Thoracic aorta (tissue), 2 donors: Measurements from ENCODE around the gene C20orf96. TPM values are rescaled to one million over a fixed set of nuclear protein-coding genes. Genes with fewer than 3 reads are reported as not detected.

Experiments
- ATAC-seq: fragments of 150-250 bp; one replicate; pipeline ENCODE4 v1.8.0; 2017; ENCODE audit warnings: low read depth; ENCODE audit not compliant: insufficient number of reproducible peaks, low FRiP score
- DNase-seq: peaks from one replicate; pipeline ENCODE4 v3.0.0-alpha.2; 2020; ENCODE audit warnings: low spot score
- H3K27ac ChIP-seq, 2 donors: fragments of 200-600 bp; sonication (generic); 1 replicate in 1 of 2; 2 replicates in 1 of 2; pipeline ENCODE4 v1.5.1; 2016; ENCODE audit warnings: mild to moderate bottlenecking in 2 of 2, moderate library complexity in 2 of 2
- H3K27me3 ChIP-seq: fragments of 200-600 bp; sonication (generic); replicated peaks from 2 replicates; pipeline ENCODE4 v1.6.0; 2016; ENCODE audit warnings: mild to moderate bottlenecking; ENCODE audit not compliant: insufficient read depth
- H3K36me3 ChIP-seq: fragments of 200-600 bp; sonication (generic); one replicate; pipeline ENCODE4 v1.5.1; 2016
- H3K4me1 ChIP-seq, 2 donors: fragments of 200-600 bp; sonication (generic); 1 replicate in 1 of 2; 2 replicates in 1 of 2; pipeline versions ENCODE4 v1.5.1 to v1.6.0; 2016; ENCODE audit warnings: low read depth in 2 of 2, mild to moderate bottlenecking in 1 of 2; ENCODE audit not compliant: control insufficient read depth in 1 of 2
- H3K4me3 ChIP-seq: fragments of 200-600 bp; sonication (generic); 2 replicates; pipeline ENCODE4 v1.5.1; 2016; ENCODE audit warnings: mild to moderate bottlenecking
- H3K9me3 ChIP-seq: fragments of 200-600 bp; sonication (generic); 2 replicates; pipeline ENCODE4 v1.5.1; 2016
- total RNA-seq, 2 donors: library from RNA; depleted of rRNA; stranded (reverse); fragments of >200 nt; gene quantifications; one replicate each; pipeline versions ENCODE4 v1.1.0 to v1.2.3, GENCODE V29; 2016
- TF ChIP-seq, protein P1 (sequence below): fragments of 200-600 bp; sonication (generic); IDR thresholded peaks from one replicate; pipeline ENCODE4 v1.5.1; 2019; ENCODE audit warnings: antibody characterized with exemption

The C20orf96 gene
- total RNA-seq, 2 donors from 2014 or later: 0.92 to 6.2 TPM

DNA sequence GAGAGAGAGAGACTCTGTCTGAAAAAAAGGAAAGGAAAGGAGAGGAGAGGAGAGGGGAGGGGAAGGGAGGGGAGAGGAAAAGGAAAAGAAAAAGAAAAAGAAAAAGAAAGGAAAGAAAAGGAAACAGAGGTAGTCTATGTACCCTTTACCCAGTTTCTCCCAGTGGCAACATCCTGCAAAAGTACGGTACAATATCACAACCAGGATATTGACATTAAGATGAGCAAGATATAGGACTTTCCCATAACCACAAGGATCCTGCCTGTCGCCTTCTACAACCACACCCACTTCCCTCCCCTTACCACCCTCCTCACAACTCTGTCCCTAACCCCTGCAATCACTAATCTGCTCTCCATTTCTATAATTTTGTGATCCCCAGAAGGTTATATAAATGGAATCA is 4.0 kb downstream of the C20orf96 start:
- DNase-seq (no peak), ATAC-seq (no peak)
- Histone ChIP-seq H3K36me3 (peaks cover 3% of the 10 kb centered on the region), H3K27ac (no peak overlapping the region), H3K4me1 (peaks cover 0 to 16% of the 10 kb centered on the region in 2 donors), H3K4me3 (no peak overlapping the region), H3K27me3 (no peaks in the 10 kb centered on the region), H3K9me3 (no peaks in the 10 kb centered on the region)
- TF ChIP-seq, protein P1, sequence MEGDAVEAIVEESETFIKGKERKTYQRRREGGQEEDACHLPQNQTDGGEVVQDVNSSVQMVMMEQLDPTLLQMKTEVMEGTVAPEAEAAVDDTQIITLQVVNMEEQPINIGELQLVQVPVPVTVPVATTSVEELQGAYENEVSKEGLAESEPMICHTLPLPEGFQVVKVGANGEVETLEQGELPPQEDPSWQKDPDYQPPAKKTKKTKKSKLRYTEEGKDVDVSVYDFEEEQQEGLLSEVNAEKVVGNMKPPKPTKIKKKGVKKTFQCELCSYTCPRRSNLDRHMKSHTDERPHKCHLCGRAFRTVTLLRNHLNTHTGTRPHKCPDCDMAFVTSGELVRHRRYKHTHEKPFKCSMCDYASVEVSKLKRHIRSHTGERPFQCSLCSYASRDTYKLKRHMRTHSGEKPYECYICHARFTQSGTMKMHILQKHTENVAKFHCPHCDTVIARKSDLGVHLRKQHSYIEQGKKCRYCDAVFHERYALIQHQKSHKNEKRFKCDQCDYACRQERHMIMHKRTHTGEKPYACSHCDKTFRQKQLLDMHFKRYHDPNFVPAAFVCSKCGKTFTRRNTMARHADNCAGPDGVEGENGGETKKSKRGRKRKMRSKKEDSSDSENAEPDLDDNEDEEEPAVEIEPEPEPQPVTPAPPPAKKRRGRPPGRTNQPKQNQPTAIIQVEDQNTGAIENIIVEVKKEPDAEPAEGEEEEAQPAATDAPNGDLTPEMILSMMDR: no peak

DNA sequence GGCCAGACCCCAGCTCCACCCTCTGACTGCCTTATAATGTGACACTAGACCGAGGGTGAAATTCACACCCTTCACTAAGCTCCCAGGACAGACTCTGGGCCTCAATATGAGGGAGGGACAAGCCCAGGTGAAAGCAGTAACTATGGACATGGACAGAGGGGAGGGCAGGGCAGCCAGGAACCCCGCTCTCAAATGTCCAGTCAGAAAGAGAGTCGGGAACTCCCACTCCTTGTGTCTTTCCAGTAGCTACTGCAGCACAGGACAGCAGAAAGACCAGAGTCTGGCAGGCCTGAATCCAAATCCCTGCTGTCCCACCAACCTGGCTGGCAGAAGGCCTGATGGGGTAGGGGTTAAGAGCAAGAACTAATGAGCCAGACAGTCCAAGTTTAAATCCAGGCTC is 6.4 kb downstream of the C20orf96 start:
- peaks cover 3% of the 10 kb centered on the region for H3K36me3 ChIP-seq
- no peaks in the 10 kb centered on the region for H3K27me3 ChIP-seq
- no peak overlapping the region for H3K27ac ChIP-seq
- TF ChIP-seq, protein P1: no peak
- H3K4me3 ChIP-seq: no peak overlapping the region
- no peaks in the 10 kb centered on the region for H3K9me3 ChIP-seq
- H3K4me1 ChIP-seq: no peaks in the 10 kb centered on the region
- ATAC-seq (no peak), DNase-seq (no peak)

DNA sequence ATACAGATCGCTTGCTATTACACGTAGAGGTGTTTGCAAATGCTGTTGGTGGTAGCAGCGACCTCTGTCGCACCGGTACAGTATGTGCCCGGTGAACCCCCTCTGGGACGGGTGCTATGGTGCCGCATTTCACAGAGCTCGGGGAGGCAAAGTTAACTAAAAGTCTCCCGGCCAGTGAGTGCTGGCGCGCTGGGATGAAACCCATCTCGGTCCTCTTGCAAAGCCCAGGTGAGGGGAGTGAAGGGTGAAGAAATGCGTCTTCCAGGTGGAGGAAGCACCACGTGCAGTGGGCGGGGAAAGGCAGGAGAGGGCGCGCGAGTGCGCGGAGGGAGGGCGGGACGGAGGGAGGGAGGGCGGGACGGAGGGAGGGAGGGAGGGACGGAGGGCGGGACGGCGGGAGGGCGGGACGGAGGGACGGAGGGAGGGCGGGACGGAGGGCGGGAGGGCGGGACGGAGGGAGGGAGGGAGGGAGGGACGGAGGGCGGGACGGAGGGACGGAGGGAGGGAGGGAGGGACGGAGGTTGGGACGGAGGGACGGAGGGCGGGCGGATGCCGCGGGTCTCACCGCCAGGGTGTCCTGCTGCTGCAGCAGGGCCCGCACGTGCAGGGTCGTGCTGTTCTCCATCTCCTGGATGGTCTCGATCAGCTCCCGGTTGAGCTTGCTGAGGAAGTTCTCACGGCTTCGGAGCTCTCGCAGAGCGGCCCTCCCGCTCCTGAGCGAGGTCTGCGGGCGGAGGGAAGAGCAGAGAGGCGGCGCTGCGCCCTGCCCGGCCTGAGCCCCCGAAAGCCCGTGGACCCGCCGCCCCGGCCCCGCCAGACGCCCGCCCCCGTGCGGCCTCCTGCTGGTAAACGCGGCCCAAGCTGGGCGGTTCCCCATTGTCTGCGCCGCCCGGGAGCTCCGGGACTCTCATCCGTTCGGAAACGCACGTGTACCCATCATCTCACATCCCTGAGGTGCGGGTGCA is 11.7 kb downstream of the C20orf96 start:
- H3K27ac ChIP-seq: no peak overlapping the region
- no peak for ATAC-seq
- no peaks in the 10 kb centered on the region for H3K4me1 ChIP-seq
- no peaks in the 10 kb centered on the region for H3K9me3 ChIP-seq
- TF ChIP-seq, protein P1: no peak
- DNase-seq: no peak
- H3K27me3 ChIP-seq: no peaks in the 10 kb centered on the region
- peak overlapping the region; percentile 28 for H3K4me3 ChIP-seq
- H3K36me3 ChIP-seq: peaks cover 12% of the 10 kb centered on the region

DNA sequence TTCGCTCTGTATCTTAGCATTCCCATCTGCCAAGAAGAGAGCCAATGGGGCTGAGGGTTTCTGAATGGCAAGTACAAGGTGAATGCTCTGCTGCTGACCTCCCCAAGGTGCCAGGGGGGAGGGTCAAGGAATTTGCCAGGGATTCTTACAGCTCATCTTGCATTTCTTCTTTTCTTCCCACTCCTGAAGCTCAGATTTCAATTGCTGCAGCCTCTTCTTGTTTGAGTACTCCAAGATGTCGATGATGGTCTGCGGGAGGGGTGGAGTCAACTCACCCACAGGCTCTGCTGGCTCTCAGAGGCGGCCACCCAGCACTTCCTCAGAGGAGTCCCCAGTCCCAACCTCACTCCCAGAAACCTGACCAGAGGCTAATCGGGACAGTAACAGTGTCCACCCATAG is 12.4 kb downstream of the C20orf96 start:
- DNase-seq: no peak
- no peaks in the 10 kb centered on the region for H3K27me3 ChIP-seq
- H3K4me3 ChIP-seq: no peak overlapping the region
- no peaks in the 10 kb centered on the region for H3K9me3 ChIP-seq
- H3K4me1 ChIP-seq: no peaks in the 10 kb centered on the region
- peaks cover 9% of the 10 kb centered on the region for H3K36me3 ChIP-seq
- TF ChIP-seq, protein P1: no peak
- no peak for ATAC-seq
- H3K27ac ChIP-seq: no peak overlapping the region

DNA sequence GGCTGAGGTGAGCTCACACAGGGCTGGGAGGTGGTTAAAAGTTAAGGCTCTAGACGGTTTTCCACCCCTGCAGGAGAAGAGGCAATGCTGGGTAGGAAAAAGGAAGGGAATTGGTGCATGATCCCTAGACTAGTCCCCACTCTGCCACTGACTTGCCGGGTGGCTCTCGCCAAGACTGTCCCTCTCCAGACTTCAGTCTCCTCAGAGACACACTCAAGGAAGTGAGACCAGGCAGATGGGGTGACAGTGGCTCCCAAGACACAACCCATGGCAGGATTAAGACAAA is 13.1 kb downstream of the C20orf96 start:
- Histone ChIP-seq H3K9me3 (no peaks in the 10 kb centered on the region), H3K4me3 (no peak overlapping the region), H3K27ac (no peak overlapping the region), H3K27me3 (no peaks in the 10 kb centered on the region), H3K4me1 (no peaks in the 10 kb centered on the region), H3K36me3 (peaks cover 9% of the 10 kb centered on the region)
- ATAC-seq: no peak
- no peak for DNase-seq
- TF ChIP-seq, protein P1: no peak
